NB4 (cell line): ENCODE measurements around the gene MADCAM1.

Experiments used
- DNase-seq: peaks from one replicate; pipeline ENCODE4 v3.0.0; 2010; ENCODE audit warnings: low read depth
- H3K4me3 ChIP-seq: one replicate; pipeline ENCODE4 v1.5.1; 2011; ENCODE audit warnings: mild to moderate bottlenecking, low read depth, low read length, moderate library complexity
- CTCF ChIP-seq: IDR thresholded peaks from one replicate; pipeline ENCODE4 v1.5.1; 2012; ENCODE audit warnings: low read depth, low read length
- MYC ChIP-seq: IDR thresholded peaks from 2 replicates; pipeline ENCODE4 v1.6.1; 2011; ENCODE audit warnings: low read depth, low read length
- POLR2A ChIP-seq: IDR thresholded peaks from 2 replicates; pipeline ENCODE4 v1.6.1; 2011; ENCODE audit warnings: mild to moderate bottlenecking; ENCODE audit not compliant: insufficient read length; ENCODE audit errors: extremely low read depth
- TF ChIP-seq, protein P1 (sequence below): IDR thresholded peaks from 2 replicates; pipeline ENCODE4 v1.6.1; 2011; ENCODE audit warnings: low read depth, low read length

The MADCAM1 gene

GRCh38 chr19:472005-472858 is 24.1 kb upstream of the MADCAM1 start:
- H3K4me3 ChIP-seq: no peak overlapping the region
- DNase-seq: peak; percentile 30
- no peak for TF ChIP-seq POLR2A
- no peak for TF ChIP-seq CTCF
- TF ChIP-seq, protein P1, sequence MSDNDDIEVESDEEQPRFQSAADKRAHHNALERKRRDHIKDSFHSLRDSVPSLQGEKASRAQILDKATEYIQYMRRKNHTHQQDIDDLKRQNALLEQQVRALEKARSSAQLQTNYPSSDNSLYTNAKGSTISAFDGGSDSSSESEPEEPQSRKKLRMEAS: no peak
- no peak for TF ChIP-seq MYC

- no peak overlapping the region for H3K4me3 ChIP-seq
- TF ChIP-seq POLR2A (no peak), CTCF (no peak), MYC (no peak)
- TF ChIP-seq, protein P1: no peak
- no peak for DNase-seq
Observed at GRCh38 chr19:474126-475078, 21.9 kb upstream of the MADCAM1 start.

DNA sequence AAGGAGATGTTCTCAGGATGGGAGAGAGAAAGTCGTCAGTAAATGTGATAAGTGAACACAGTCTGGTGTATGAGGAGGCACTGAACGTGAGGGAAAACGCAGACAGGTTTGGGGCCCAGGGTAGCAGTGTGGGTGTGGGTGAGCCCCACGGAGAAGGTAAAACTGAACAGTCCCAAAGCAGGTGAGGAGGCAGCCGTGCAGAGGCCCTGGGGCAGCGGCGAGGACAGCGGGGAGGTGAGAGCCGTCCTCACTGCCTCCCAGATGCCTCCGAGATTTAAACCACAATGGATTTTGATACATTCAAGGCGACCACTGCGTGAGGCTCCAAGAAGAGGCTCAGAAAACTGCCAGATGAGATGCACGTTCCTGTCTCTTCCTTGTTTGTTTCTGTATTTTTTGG is 20.9 kb upstream of the MADCAM1 start:
- no peak overlapping the region for H3K4me3 ChIP-seq
- TF ChIP-seq, protein P1: no peak
- no peak for TF ChIP-seq MYC
- TF ChIP-seq POLR2A: no peak
- TF ChIP-seq CTCF: no peak
- DNase-seq: no peak

GRCh38 chr19:478236-478903 is 17.9 kb upstream of the MADCAM1 start:
- no peak overlapping the region for H3K4me3 ChIP-seq
- TF ChIP-seq CTCF: no peak
- TF ChIP-seq, protein P1: no peak
- no peak for TF ChIP-seq MYC
- DNase-seq: no peak

DNA sequence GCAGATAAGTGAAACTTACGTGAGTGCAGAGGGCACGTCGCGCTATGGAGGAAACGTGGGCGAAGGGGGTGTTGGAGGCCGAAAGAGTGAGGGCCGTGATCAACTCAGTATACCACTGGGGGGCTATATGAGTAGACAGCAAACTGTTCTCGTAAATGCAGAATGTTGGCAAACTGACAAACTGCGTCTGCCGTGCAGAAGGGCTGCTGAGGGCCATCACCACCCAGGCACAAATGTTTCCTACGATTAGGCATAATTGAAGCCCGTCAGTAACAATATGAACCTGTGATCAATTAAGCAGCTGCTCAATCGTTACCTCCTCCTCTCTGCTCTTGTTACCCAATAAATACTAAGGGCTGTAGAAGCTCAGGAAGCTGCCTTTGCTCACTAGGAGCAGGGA is 17.3 kb upstream of the MADCAM1 start:
- no peak for TF ChIP-seq POLR2A
- TF ChIP-seq, protein P1: no peak
- no peak for TF ChIP-seq MYC
- TF ChIP-seq CTCF: no peak
- H3K4me3 ChIP-seq: no peak overlapping the region
- DNase-seq: no peak
